ENCODE measurements around the gene PRKD2. TPM values are rescaled to one million over a fixed set of nuclear protein-coding genes. Genes with fewer than 3 reads are reported as not detected.
A peak's percentile ranks its signal among the peaks of the same experiment; 100 is the strongest.

The PRKD2 gene
- total and polyA plus RNA-seq, 10 of the 15 experiments (the other 5 are each of a cell fraction or from before 2014, with no cell fraction given): 2.3 to 98.8 (median 32.9) TPM

DNA sequence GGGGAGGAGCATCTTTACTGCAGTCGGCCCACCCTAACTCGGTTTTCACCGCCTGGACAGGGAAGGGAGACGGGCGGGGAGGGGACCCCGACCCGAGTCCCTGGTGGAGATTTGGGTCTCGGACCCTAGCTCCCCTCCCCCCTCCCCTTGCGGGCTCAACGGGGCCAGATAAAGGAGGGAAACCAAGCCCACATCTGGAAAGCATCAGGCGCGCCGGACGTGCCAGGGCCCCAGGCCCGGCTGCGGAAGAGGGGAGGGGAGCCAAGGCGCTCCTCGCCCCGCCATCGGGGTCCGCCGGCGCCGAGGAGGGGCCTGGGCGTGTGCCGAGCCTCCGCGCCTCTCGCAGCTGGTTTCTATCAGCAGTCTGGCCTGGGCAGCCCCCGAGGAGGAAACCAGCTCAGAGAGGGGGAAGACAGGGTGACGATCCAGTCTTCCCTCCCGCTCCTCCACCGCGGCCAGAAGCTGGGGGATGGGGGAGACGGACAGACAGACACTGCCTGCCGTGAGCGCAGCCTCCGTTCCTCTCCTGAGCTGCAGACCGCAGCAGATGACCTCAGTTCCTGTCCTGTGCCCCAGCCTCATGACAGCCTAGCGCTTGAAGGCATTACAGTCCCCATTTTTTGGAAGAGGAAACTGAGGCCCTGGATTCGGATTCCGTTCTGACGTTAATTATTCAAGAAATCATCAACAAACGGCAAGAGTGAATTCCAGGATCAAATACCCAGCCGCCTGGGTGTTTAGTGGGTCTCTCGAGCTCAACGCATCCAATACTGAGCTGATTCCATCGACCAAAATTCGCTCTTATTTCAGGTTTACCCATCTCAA lies 77.3 kb downstream of the PRKD2 start (continued):
- TF ChIP-seq, protein P1, sequence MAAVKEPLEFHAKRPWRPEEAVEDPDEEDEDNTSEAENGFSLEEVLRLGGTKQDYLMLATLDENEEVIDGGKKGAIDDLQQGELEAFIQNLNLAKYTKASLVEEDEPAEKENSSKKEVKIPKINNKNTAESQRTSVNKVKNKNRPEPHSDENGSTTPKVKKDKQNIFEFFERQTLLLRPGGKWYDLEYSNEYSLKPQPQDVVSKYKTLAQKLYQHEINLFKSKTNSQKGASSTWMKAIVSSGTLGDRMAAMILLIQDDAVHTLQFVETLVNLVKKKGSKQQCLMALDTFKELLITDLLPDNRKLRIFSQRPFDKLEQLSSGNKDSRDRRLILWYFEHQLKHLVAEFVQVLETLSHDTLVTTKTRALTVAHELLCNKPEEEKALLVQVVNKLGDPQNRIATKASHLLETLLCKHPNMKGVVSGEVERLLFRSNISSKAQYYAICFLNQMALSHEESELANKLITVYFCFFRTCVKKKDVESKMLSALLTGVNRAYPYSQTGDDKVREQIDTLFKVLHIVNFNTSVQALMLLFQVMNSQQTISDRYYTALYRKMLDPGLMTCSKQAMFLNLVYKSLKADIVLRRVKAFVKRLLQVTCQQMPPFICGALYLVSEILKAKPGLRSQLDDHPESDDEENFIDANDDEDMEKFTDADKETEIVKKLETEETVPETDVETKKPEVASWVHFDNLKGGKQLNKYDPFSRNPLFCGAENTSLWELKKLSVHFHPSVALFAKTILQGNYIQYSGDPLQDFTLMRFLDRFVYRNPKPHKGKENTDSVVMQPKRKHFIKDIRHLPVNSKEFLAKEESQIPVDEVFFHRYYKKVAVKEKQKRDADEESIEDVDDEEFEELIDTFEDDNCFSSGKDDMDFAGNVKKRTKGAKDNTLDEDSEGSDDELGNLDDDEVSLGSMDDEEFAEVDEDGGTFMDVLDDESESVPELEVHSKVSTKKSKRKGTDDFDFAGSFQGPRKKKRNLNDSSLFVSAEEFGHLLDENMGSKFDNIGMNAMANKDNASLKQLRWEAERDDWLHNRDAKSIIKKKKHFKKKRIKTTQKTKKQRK (IDR thresholded peaks at IDR 0.05; ENCODE audit: low read depth, low read length): no peak
- TF ChIP-seq TBL1XR1 (IDR thresholded peaks at IDR 0.05; ENCODE audit: low read depth, low read length) (no peak), RCOR1 (conservative IDR thresholded peaks at IDR 0.05; ENCODE audit: low read depth, low read length) (no peak), POLR2AphosphoS5 (IDR thresholded peaks at IDR 0.05; ENCODE audit: low read length) (no peak), POLR2A (IDR thresholded peaks at IDR 0.05; ENCODE audit: low read depth, low read length) (no peak), NFYB (IDR thresholded peaks at IDR 0.05; ENCODE audit: insufficient read depth, low read depth, low read length) (no peak), BCL11A (IDR thresholded peaks at IDR 0.05; ENCODE audit: low read depth, low read length) (no peak), BMI1 (IDR thresholded peaks at IDR 0.05; ENCODE audit: borderline replicate concordance) (no peak), GABPA (IDR thresholded peaks at IDR 0.05; ENCODE audit: low read depth) (no peak), IRF4 (IDR thresholded peaks at IDR 0.05; ENCODE audit: low read depth, low read length) (0 out of 2 replicates have a peak, but pooled peaks have one; percentile 28), RUNX3 (IDR thresholded peaks at IDR 0.05; ENCODE audit: low read length) (peak; percentile 83), WRNIP1 (IDR thresholded peaks at IDR 0.05; ENCODE audit: borderline replicate concordance, low read depth, low read length) (no peak)
- TF ChIP-seq, protein P2, sequence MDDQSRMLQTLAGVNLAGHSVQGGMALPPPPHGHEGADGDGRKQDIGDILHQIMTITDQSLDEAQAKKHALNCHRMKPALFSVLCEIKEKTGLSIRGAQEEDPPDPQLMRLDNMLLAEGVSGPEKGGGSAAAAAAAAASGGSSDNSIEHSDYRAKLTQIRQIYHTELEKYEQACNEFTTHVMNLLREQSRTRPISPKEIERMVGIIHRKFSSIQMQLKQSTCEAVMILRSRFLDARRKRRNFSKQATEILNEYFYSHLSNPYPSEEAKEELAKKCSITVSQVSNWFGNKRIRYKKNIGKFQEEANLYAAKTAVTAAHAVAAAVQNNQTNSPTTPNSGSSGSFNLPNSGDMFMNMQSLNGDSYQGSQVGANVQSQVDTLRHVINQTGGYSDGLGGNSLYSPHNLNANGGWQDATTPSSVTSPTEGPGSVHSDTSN (IDR thresholded peaks at IDR 0.05; ENCODE audit: insufficient replicate concordance, low read depth, low read length): peak; percentile 36
- TF ChIP-seq, protein P3, sequence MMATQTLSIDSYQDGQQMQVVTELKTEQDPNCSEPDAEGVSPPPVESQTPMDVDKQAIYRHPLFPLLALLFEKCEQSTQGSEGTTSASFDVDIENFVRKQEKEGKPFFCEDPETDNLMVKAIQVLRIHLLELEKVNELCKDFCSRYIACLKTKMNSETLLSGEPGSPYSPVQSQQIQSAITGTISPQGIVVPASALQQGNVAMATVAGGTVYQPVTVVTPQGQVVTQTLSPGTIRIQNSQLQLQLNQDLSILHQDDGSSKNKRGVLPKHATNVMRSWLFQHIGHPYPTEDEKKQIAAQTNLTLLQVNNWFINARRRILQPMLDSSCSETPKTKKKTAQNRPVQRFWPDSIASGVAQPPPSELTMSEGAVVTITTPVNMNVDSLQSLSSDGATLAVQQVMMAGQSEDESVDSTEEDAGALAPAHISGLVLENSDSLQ (IDR thresholded peaks at IDR 0.05): 0 out of 2 replicates have a peak, but pooled peaks have one; percentile 8
- TF ChIP-seq, protein P4, sequence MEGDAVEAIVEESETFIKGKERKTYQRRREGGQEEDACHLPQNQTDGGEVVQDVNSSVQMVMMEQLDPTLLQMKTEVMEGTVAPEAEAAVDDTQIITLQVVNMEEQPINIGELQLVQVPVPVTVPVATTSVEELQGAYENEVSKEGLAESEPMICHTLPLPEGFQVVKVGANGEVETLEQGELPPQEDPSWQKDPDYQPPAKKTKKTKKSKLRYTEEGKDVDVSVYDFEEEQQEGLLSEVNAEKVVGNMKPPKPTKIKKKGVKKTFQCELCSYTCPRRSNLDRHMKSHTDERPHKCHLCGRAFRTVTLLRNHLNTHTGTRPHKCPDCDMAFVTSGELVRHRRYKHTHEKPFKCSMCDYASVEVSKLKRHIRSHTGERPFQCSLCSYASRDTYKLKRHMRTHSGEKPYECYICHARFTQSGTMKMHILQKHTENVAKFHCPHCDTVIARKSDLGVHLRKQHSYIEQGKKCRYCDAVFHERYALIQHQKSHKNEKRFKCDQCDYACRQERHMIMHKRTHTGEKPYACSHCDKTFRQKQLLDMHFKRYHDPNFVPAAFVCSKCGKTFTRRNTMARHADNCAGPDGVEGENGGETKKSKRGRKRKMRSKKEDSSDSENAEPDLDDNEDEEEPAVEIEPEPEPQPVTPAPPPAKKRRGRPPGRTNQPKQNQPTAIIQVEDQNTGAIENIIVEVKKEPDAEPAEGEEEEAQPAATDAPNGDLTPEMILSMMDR (IDR thresholded peaks at IDR 0.05 in 2 of 3, conservative IDR thresholded peaks at IDR 0.05 in 1 of 3; ENCODE audit: control insufficient read depth in 2 of 3, extremely low read depth in 1 of 3, insufficient read depth in 1 of 3, low read depth in 3 of 3, low read length in 3 of 3): no peak

Data from GM12878 (cell line).